ENCODE results near the gene GABRR3.

Gene GABRR3

GRCh38 chr3:97979610-97980009, 55.5 kb downstream of the GABRR3 start:
- no peak overlapping the region for H3K4me3 ChIP-seq (ENCODE audit: low read depth, low read length)
- TF ChIP-seq CTCF (conservative IDR thresholded peaks at IDR 0.05; ENCODE audit: low read depth, low read length) = no peak
- no peak for DNase-seq (ENCODE audit: low read depth)

DNA sequence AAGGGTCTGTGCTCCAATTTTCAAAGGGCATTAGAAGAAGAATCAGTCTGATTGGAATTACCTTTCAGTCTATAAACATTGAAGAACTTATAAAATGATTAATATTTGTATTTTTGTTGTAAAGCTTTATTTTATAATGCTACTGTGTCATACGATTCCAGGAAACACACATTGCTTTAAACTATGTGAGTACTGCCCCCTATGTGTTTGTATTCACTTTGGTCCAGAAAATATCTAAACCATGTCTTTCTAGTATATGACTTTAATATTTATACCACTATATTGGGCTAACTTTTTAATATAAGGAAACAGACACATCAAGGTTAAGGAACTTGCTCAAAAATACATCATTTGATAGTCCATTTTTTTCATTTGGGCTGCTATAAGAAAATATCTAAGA, 59.6 kb downstream of the GABRR3 start:
- no peak overlapping the region for H3K4me3 ChIP-seq (ENCODE audit: low read depth, low read length)
- DNase-seq (ENCODE audit: low read depth) = peak; percentile 46
- TF ChIP-seq CTCF (conservative IDR thresholded peaks at IDR 0.05; ENCODE audit: low read depth, low read length) = peak; percentile 43

GRCh38 chr3:97974996-97975395, 60.1 kb downstream of the GABRR3 start:
- no peak for TF ChIP-seq CTCF (conservative IDR thresholded peaks at IDR 0.05; ENCODE audit: low read depth, low read length)
- DNase-seq (ENCODE audit: low read depth) = no peak
- no peak overlapping the region for H3K4me3 ChIP-seq (ENCODE audit: low read depth, low read length)

GRCh38 chr3:97972976-97973375, 62.1 kb downstream of the GABRR3 start:
- H3K4me3 ChIP-seq (ENCODE audit: low read depth, low read length) = peak overlapping the region; percentile 83
- no peak for DNase-seq (ENCODE audit: low read depth)
- TF ChIP-seq CTCF (conservative IDR thresholded peaks at IDR 0.05; ENCODE audit: low read depth, low read length) = no peak

DNA sequence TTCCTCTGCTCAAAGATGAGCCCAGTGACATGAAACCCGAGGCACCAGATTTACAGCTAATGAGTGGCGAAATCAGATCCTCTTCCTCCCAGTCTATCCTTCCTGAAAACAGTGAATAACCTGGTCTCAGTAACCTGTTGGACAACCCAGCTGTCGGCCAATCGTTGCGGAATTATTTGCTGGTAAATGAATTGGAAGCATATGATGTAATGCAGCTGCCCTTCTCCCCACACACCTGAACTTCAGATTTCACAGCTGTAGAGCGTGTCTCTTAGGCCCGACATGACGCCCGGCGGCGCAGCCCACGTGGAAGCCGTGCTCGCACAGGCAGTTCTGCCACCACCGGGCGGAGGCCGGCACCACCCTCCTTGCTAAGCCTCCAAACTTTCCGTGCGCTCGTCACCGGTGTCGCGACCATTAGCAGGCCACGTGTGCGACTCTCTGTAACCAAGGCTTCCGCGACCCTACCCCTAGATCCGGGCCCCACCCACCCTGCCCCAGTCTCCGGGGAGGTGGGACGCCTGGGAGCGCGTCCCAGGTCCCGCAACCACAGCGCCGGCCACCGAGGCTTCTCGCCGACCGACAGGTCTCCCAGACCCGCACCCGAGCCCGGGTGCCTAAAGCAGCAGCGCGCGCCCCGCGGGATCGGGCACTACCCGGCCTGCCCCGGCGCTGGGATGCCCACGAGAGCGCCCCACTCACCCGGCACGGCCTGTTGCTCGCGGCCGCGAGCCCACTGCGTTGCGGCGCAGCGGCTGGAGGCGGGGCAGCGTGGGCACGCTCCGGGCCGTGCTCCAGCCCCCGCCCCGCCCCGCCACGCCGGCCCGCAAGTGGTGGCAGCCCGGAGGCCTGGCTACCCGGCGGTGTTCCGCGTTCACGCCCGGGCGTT, 63.2 kb downstream of the GABRR3 start, which contains the start of gene RIOX2:
RIOX2 (minus strand) TSS at position 753 of the 889 bp plus-strand sequence. CDS start 4,838 bp downstream, outside the sequence.
- DNase-seq (ENCODE audit: low read depth) = peak; percentile 71
- H3K4me3 ChIP-seq (ENCODE audit: low read depth, low read length) = peak within 1 kb of the TSS; percentile 83
- peak; percentile 34 for TF ChIP-seq CTCF (conservative IDR thresholded peaks at IDR 0.05; ENCODE audit: low read depth, low read length)

DNA sequence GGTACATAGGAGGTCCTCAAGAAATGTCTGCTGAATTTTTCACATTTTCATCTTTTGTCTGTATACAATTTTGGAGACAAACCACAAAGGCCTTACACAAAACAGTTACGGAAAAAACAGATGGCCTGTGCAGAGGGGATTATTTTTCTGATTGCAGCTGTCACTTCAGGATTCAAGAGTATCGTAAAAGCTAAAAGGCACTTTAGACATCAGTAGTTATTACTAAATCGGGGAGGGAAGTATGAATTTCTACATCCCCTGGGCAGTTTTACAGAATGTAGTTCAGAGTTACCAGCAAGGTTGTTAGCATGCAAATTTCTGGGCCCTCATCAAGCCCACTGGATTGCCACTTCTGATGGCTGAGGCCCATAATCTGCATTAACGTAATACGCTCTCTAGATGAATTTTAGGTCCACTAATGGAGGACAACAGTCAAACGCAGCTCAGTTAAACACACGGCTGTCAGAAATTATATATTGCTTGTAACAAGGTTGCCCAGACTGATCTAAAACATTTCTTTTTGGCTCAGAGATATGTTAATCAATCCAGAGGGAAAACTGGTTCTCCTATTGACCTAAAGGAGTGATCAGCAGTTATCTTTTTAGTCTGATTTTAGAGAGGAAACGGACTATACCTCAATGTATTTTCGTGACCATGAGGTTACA, 64.0 kb downstream of the GABRR3 start:
- TF ChIP-seq CTCF (conservative IDR thresholded peaks at IDR 0.05; ENCODE audit: low read depth, low read length) = no peak
- peak overlapping the region; percentile 83 for H3K4me3 ChIP-seq (ENCODE audit: low read depth, low read length)
- no peak for DNase-seq (ENCODE audit: low read depth)

Measured in choroid plexus epithelial cell (primary cell).